Neural progenitor cell (in vitro differentiated cells): Measurements from ENCODE around the gene CACNA1E. TPM values are rescaled to one million over a fixed set of nuclear protein-coding genes. Genes with fewer than 3 reads are reported as not detected.
"Not testable (repeated sequence)": the region's sequence is repeated elsewhere in the genome, so short reads cannot be mapped to it uniquely, and the experiment has no call there.

Source experiments
- DNase-seq: peaks from one replicate; pipeline ENCODE4 v3.0.0-alpha.2; 2016; ENCODE audit warnings: low spot score
- H2AFZ ChIP-seq: fragments of 200-600 bp; sonication (generic); replicated peaks from 2 replicates; pipeline ENCODE4 v1.6.1; 2016; ENCODE audit warnings: antibody characterized with exemption
- H3F3A ChIP-seq: fragments of 200-600 bp; sonication (generic); 2 replicates; pipeline ENCODE4 v1.6.1; 2016; ENCODE audit warnings: antibody characterized with exemption, low read depth
- H3K27ac ChIP-seq: fragments of 200-600 bp; sonication (generic); 2 replicates; pipeline ENCODE4 v1.5.1; 2016; ENCODE audit warnings: mild to moderate bottlenecking
- H3K27me3 ChIP-seq: fragments of 200-600 bp; sonication (generic); 2 replicates; pipeline ENCODE4 v1.6.1; 2016; ENCODE audit warnings: mild to moderate bottlenecking, moderate library complexity
- H3K36me3 ChIP-seq: fragments of 200-600 bp; sonication (generic); 2 replicates; pipeline ENCODE4 v1.5.1; 2016
- H3K4me1 ChIP-seq: fragments of 200-600 bp; sonication (generic); 2 replicates; pipeline ENCODE4 v1.6.1; 2016; ENCODE audit warnings: mixed run types
- H3K4me2 ChIP-seq: fragments of 200-600 bp; sonication (generic); 2 replicates; pipeline ENCODE4 v1.6.1; 2016
- H3K4me3 ChIP-seq: fragments of 200-600 bp; sonication (generic); 2 replicates; pipeline ENCODE4 v1.5.1; 2016
- H3K79me2 ChIP-seq: fragments of 200-600 bp; sonication (generic); 2 replicates; pipeline ENCODE4 v1.6.1; 2016; ENCODE audit warnings: low read depth
- H3K9ac ChIP-seq: fragments of 200-600 bp; sonication (generic); 2 replicates; pipeline ENCODE4 v1.6.1; 2016
- H3K9me3 ChIP-seq: fragments of 200-600 bp; sonication (generic); 2 replicates; pipeline ENCODE4 v1.5.1; 2016; ENCODE audit warnings: low read depth
- H4K20me1 ChIP-seq: fragments of 200-600 bp; sonication (generic); 2 replicates; pipeline ENCODE4 v1.6.1; 2016; ENCODE audit warnings: low read depth
- H3K27ac Mint-ChIP-seq: 3 replicates; pipeline ENCODE4 v1.8.0; 2021; ENCODE audit warnings: mixed read lengths
- H3K27me3 Mint-ChIP-seq: 2 replicates; pipeline ENCODE4 v1.8.0; 2022; ENCODE audit warnings: low read depth, mild to moderate bottlenecking, inconsistent platforms, moderate library complexity, mixed read lengths; ENCODE audit not compliant: insufficient read depth
- H3K36me3 Mint-ChIP-seq: 3 replicates; pipeline ENCODE4 v1.8.0; 2021; ENCODE audit warnings: mixed read lengths
- H3K4me1 Mint-ChIP-seq: 3 replicates; pipeline ENCODE4 v1.8.0; 2021; ENCODE audit warnings: mixed read lengths
- H3K4me3 Mint-ChIP-seq: 3 replicates; pipeline ENCODE4 v1.8.0; 2021; ENCODE audit warnings: mild to moderate bottlenecking, moderate library complexity, mixed read lengths
- H3K9me3 Mint-ChIP-seq: 3 replicates; pipeline ENCODE4 v1.8.0; 2020; ENCODE audit warnings: mixed read lengths
- EZH2 ChIP-seq: fragments of 200-600 bp; sonication (generic); IDR thresholded peaks from 2 replicates; pipeline ENCODE4 v1.6.1; 2017; ENCODE audit warnings: antibody characterized with exemption, mild to moderate bottlenecking, moderate library complexity
- total RNA-seq: library from RNA; depleted of rRNA; stranded (reverse); fragments of >200 nt; gene quantifications from 2 replicates; pipeline ENCODE4 v1.2.3, GENCODE V29; 2015; ENCODE audit warnings: low replicate concordance
- TF ChIP-seq, protein P1 (sequence below): fragments of 200-600 bp; sonication (generic); IDR thresholded peaks from 2 replicates; pipeline ENCODE4 v1.5.1; 2017; ENCODE audit warnings: antibody characterized with exemption, mild to moderate bottlenecking

The CACNA1E gene
- total RNA-seq, 1 donor from 2014 or later, result 2.1 TPM

GRCh38 chr1:181525104-181525721, 41.9 kb downstream of the CACNA1E start:
- no peak overlapping the region for H3K27ac ChIP-seq
- TF ChIP-seq EZH2, result no peak
- no peaks in the 10 kb centered on the region for H3K27me3 ChIP-seq
- peaks cover 13% of the 10 kb centered on the region for H3K9me3 Mint-ChIP-seq
- H3K27ac Mint-ChIP-seq, result no peak overlapping the region
- no peaks in the 10 kb centered on the region for H4K20me1 ChIP-seq
- no peak overlapping the region for H2AFZ ChIP-seq
- H3K36me3 Mint-ChIP-seq, result no peaks in the 10 kb centered on the region
- no peaks in the 10 kb centered on the region for H3K79me2 ChIP-seq
- peaks cover 8% of the 10 kb centered on the region for H3K4me1 ChIP-seq
- H3F3A ChIP-seq, result no peaks in the 10 kb centered on the region
- no peaks in the 10 kb centered on the region for H3K36me3 ChIP-seq
- H3K4me3 ChIP-seq, result no peak overlapping the region
- H3K4me3 Mint-ChIP-seq, result no peak overlapping the region
- no peaks in the 10 kb centered on the region for H3K9me3 ChIP-seq
- no peak for DNase-seq
- no peak overlapping the region for H3K9ac ChIP-seq
- H3K4me2 ChIP-seq, result no peak overlapping the region
- no peaks in the 10 kb centered on the region for H3K4me1 Mint-ChIP-seq
- peaks cover 3% of the 10 kb centered on the region for H3K27me3 Mint-ChIP-seq

DNA sequence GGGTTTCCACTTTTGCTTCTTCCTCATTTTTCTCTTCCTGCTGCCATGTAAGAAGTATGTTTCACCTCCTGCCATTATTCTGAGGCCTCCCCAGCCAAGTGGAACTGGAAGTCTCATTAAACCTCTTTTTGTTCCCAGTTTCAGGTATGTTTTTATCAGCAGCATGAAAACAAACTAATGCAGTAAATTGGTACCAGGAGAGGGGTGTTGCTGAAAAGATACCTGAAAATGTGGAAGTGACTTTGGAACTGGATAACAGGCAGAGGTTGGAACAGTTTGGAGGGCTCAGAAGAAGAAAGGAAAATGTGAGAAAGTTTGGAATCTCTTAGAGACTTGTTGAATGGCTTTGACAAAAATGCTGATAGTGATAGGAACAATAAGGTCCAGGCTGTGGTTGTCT, 44.9 kb downstream of the CACNA1E start:
- not testable (repeated sequence) for H3K27ac Mint-ChIP-seq, H3K4me1 Mint-ChIP-seq, H3K36me3 ChIP-seq, H3K9me3 ChIP-seq, H3K36me3 Mint-ChIP-seq, H3K9ac ChIP-seq, H3K4me2 ChIP-seq, H3K79me2 ChIP-seq, H3K27me3 Mint-ChIP-seq, H3K4me3 Mint-ChIP-seq, DNase-seq, H3K27ac ChIP-seq, H2AFZ ChIP-seq, H3K4me1 ChIP-seq, H3K27me3 ChIP-seq, H3K4me3 ChIP-seq, H4K20me1 ChIP-seq, H3F3A ChIP-seq
- H3K9me3 Mint-ChIP-seq, result peaks cover 13% of the 10 kb centered on the region

DNA sequence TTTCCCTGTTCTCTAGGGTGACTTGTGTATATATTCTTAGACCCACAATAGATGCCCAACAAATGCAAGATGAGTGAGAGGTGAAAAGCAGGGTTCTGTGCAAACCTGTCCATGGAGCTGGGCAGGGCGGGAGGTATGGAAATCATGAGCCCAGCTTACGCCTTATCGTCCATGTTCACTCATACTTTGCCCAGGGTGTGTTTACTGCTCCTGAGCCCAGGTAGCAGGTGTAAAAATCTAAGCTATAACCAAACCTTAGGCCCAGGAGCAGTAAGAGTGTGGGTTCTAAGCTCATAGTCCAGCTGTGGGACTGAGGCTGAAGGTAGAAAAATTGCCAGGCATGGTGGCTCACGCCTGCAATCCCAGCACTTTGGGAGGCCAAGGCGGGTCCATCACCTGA, 48.1 kb downstream of the CACNA1E start:
- no peaks in the 10 kb centered on the region for H3K36me3 ChIP-seq
- no peak for TF ChIP-seq EZH2
- TF ChIP-seq, protein P1, sequence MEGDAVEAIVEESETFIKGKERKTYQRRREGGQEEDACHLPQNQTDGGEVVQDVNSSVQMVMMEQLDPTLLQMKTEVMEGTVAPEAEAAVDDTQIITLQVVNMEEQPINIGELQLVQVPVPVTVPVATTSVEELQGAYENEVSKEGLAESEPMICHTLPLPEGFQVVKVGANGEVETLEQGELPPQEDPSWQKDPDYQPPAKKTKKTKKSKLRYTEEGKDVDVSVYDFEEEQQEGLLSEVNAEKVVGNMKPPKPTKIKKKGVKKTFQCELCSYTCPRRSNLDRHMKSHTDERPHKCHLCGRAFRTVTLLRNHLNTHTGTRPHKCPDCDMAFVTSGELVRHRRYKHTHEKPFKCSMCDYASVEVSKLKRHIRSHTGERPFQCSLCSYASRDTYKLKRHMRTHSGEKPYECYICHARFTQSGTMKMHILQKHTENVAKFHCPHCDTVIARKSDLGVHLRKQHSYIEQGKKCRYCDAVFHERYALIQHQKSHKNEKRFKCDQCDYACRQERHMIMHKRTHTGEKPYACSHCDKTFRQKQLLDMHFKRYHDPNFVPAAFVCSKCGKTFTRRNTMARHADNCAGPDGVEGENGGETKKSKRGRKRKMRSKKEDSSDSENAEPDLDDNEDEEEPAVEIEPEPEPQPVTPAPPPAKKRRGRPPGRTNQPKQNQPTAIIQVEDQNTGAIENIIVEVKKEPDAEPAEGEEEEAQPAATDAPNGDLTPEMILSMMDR, result no peak
- H3K36me3 Mint-ChIP-seq, result no peaks in the 10 kb centered on the region
- peaks cover 13% of the 10 kb centered on the region for H3K9me3 Mint-ChIP-seq
- H3K4me1 Mint-ChIP-seq, result no peaks in the 10 kb centered on the region
- no peaks in the 10 kb centered on the region for H3K4me1 ChIP-seq
- no peaks in the 10 kb centered on the region for H3F3A ChIP-seq
- DNase-seq, result no peak
- no peak overlapping the region for H3K9ac ChIP-seq
- no peak overlapping the region for H3K4me3 Mint-ChIP-seq
- H3K79me2 ChIP-seq, result no peaks in the 10 kb centered on the region
- no peak overlapping the region for H3K4me3 ChIP-seq
- H3K27ac ChIP-seq, result no peak overlapping the region
- no peaks in the 10 kb centered on the region for H3K27me3 ChIP-seq
- no peaks in the 10 kb centered on the region for H3K9me3 ChIP-seq
- no peak overlapping the region for H3K4me2 ChIP-seq
- no peak overlapping the region for H2AFZ ChIP-seq
- no peak overlapping the region for H3K27ac Mint-ChIP-seq
- H3K27me3 Mint-ChIP-seq, result peaks cover 3% of the 10 kb centered on the region
- no peaks in the 10 kb centered on the region for H4K20me1 ChIP-seq

- no peaks in the 10 kb centered on the region for H3K27me3 ChIP-seq
- no peaks in the 10 kb centered on the region for H3F3A ChIP-seq
- Mint-ChIP-seq H3K4me1 (no peaks in the 10 kb centered on the region), H3K36me3 (no peaks in the 10 kb centered on the region), H3K4me3 (no peak overlapping the region), H3K27ac (no peak overlapping the region), H3K27me3 (peaks cover 3% of the 10 kb centered on the region), H3K9me3 (peaks cover 13% of the 10 kb centered on the region)
- no peak overlapping the region for H3K4me2 ChIP-seq
- no peak overlapping the region for H3K27ac ChIP-seq
- no peak overlapping the region for H2AFZ ChIP-seq
- H3K9ac ChIP-seq, result no peak overlapping the region
- no peaks in the 10 kb centered on the region for H3K36me3 ChIP-seq
- H3K9me3 ChIP-seq, result no peaks in the 10 kb centered on the region
- no peaks in the 10 kb centered on the region for H3K79me2 ChIP-seq
- H4K20me1 ChIP-seq, result no peaks in the 10 kb centered on the region
- DNase-seq, result no peak
- H3K4me1 ChIP-seq, result no peaks in the 10 kb centered on the region
- no peak for TF ChIP-seq EZH2
- TF ChIP-seq, protein P1, result no peak
- no peak overlapping the region for H3K4me3 ChIP-seq
These were observed 48.8 kb downstream of the CACNA1E start for GRCh38 chr1:181531951-181532600.
